ENCODE measurements around the gene LATS2.
"Not testable (repeated sequence)": the region's sequence is repeated elsewhere in the genome, so short reads cannot be mapped to it uniquely, and the experiment has no call there.

Gene LATS2

GRCh38 chr13:20989656-20990321, 71.6 kb downstream of the LATS2 start:
- no peak for DNase-seq

GRCh38 chr13:20988909-20989655, 72.3 kb downstream of the LATS2 start:
- DNase-seq, result no peak

GRCh38 chr13:20988033-20988908, 73.1 kb downstream of the LATS2 start:
- no peak for DNase-seq

GRCh38 chr13:20987599-20987998, 73.8 kb downstream of the LATS2 start:
- DNase-seq, result no peak

GRCh38 chr13:20984879-20985278, 76.5 kb downstream of the LATS2 start:
- DNase-seq, result no peak

GRCh38 chr13:20983386-20983785, 78.0 kb downstream of the LATS2 start:
- no peak for DNase-seq

- DNase-seq, result no peak
Measured at GRCh38 chr13:20981370-20982095, 79.9 kb downstream of the LATS2 start.

- DNase-seq, result no peak
Measured at GRCh38 chr13:20980899-20981298, 80.5 kb downstream of the LATS2 start.

- DNase-seq, result no peak
Measured at GRCh38 chr13:20980430-20980829, 81.0 kb downstream of the LATS2 start.

GRCh38 chr13:20977394-20977793, 84.0 kb downstream of the LATS2 start:
- DNase-seq, result no peak

- no peak for DNase-seq
Measured at GRCh38 chr13:20974981-20975585, 86.3 kb downstream of the LATS2 start.

GRCh38 chr13:20973886-20974425, 87.4 kb downstream of the LATS2 start:
- no peak for DNase-seq

- no peak for DNase-seq
Measured at GRCh38 chr13:20972731-20973130, 88.7 kb downstream of the LATS2 start.

- no peak for DNase-seq
Measured at GRCh38 chr13:20969182-20969581, 92.2 kb downstream of the LATS2 start.

GRCh38 chr13:20968745-20969144, 92.6 kb downstream of the LATS2 start:
- DNase-seq, result no peak

GRCh38 chr13:20967340-20967739, 94.0 kb downstream of the LATS2 start:
- no peak for DNase-seq

- DNase-seq, result no peak
Measured at GRCh38 chr13:20964904-20965303, 96.5 kb downstream of the LATS2 start.

- not testable (repeated sequence) for DNase-seq
Measured at GRCh38 chr13:20961663-20962062, 99.7 kb downstream of the LATS2 start.

- no peak for DNase-seq
Measured at GRCh38 chr13:20960663-20961309, 100.6 kb downstream of the LATS2 start.

GRCh38 chr13:20957049-20957620, 104.3 kb downstream of the LATS2 start:
- DNase-seq, result not testable (repeated sequence)

GRCh38 chr13:20955496-20955895, 105.9 kb downstream of the LATS2 start:
- DNase-seq, result no peak

All from stimulated activated CD4-positive, alpha-beta T cell treated with anti-CD3 and anti-CD28 coated beads, Interleukin-4, amount 100 ng/mL, for 24 hours (primary cell).